IPS DF 4.7 (cell line): Measurements from ENCODE around the gene HEPHL1.

ENCODE experiments used
- DNase-seq: peaks from one replicate; pipeline ENCODE4 v3.0.0-alpha.2; 2013; ENCODE audit warnings: low spot score; ENCODE audit errors: extremely low read depth

HEPHL1 gene

GRCh38 chr11:94024547-94024946, 3.4 kb downstream of the HEPHL1 start:
- DNase-seq, result no peak

- no peak for DNase-seq
Observed at GRCh38 chr11:94025690-94026394, 4.7 kb downstream of the HEPHL1 start.

DNA sequence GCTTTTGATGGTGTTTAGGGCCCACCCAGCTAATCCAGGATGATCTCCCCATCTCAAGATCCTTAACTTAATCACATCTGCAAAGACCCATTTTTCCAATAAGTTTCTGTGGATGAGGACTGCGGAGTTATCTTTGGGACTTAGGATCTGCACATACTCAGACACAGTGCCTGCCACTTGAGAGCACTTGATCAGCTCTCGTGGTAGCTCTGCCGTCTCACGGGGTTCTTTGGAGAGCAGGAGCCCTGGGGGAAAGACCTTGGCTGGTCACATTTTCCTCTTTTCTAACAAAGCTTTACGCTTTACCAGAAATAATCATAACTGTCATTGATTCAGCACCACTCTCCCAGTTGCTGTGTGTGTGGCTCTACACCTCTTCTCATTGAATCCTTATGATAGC, 6.1 kb downstream of the HEPHL1 start:
- DNase-seq, result no peak

DNA sequence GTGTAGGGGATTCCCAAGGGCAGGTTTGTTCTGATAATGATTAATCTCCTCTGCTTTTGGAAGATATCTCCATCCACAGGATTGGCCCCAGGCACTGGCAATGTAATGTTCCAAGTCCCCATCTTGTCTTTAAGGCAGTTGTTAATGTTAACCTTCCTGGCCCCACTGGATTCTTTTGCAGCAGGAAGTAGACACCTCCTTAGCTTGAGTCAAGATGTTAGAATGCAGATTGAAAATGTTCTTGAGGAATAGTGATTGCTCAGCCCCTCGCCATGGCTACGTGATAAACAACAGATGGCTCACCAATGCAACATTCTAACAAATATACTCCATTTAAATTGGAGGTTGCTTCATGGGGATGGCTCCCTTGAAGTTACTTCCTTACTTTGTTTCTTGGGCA, 7.3 kb downstream of the HEPHL1 start:
- no peak for DNase-seq

GRCh38 chr11:94030059-94030458, 8.9 kb downstream of the HEPHL1 start:
- DNase-seq, result no peak

- DNase-seq, result no peak
Observed at GRCh38 chr11:94031625-94032024, 10.5 kb downstream of the HEPHL1 start.

DNA sequence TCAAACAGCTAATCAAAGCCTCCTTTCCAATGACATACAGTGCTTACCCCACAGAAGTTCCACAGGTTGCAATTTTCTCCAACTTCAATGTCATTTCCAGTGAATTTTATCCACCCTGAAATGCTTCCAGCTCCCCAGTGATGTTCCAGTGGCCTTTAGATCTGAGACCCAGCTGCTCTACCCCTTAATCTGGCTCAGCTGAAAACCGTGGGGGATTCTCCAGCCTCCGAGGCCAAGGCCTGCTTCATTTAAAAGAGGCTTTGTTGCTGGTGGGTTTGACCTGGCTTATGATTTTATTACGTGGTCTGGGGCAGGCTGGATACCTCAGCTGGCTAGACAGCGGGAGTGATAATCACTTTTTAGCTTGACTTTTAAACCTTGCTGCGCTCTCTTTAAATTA, 10.9 kb downstream of the HEPHL1 start:
- DNase-seq, result no peak

- DNase-seq, result no peak
Observed at GRCh38 chr11:94032725-94033124, 11.6 kb downstream of the HEPHL1 start.

- DNase-seq, result no peak
Observed at GRCh38 chr11:94034207-94034606, 13.1 kb downstream of the HEPHL1 start.

- DNase-seq, result no peak
Observed at GRCh38 chr11:94036096-94036495, 14.9 kb downstream of the HEPHL1 start.

GRCh38 chr11:94043241-94043640, 22.1 kb downstream of the HEPHL1 start:
- DNase-seq, result no peak

DNA sequence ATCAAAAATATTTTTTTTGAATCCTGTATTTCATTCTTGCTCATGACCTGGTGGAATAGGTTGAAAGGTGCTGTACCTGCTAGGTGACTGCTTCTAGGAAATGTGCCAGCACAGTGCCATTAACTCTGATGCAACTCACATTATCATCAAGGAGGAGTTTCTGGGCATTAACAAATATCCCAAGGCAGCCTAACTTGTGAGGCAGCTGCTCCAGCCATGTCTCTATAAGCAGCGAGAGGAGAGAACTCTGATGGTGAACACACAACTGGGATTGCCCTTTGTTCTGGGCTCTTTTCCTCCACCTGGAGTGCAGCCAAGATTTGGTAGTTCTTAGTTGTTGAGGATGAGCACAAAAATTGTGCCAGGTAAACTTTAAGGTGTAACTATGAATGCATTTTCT, 25.6 kb downstream of the HEPHL1 start:
- no peak for DNase-seq

- DNase-seq, result no peak
Observed at GRCh38 chr11:94048032-94048709, 27.0 kb downstream of the HEPHL1 start.

- no peak for DNase-seq
Observed at GRCh38 chr11:94049351-94049750, 28.2 kb downstream of the HEPHL1 start.

DNA sequence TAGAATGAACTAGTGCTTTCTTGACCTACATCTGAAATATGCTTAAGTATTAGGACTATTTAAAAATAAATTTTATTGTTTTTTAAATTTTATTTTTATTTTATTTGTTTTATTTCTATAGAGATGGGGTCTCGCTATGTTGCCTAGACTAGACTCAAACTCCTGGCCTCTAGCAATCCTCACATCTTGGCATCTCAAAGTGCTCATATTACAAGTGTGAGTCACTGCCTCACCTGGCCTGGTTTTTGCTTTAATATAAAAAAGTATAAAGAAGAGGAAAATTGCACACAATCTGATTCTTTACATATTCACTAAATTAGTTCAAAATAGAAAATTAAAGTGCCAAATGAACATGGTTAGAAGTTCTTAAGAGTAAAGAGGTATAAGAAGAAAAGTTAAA, 37.5 kb downstream of the HEPHL1 start:
- no peak for DNase-seq

DNA sequence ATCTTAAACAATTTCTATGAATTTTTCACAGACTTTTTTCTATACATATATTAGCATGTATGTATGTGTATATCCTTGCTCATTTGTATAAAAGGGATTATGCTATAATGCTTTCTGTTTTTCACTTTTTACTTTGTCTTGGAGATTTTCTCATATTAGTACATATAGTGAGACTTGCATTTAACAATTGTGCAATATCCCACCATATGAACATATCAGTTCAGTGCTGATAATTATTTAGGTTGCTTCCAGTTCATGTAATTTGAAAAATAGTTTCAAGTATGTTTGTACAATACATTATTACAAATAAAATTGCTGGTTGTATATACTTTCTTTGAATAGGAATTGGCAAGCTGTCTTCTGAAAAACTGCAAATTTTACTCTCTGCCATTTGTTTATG, 37.9 kb downstream of the HEPHL1 start:
- DNase-seq, result no peak

- DNase-seq, result no peak
Observed at GRCh38 chr11:94060401-94060800, 39.2 kb downstream of the HEPHL1 start.

DNA sequence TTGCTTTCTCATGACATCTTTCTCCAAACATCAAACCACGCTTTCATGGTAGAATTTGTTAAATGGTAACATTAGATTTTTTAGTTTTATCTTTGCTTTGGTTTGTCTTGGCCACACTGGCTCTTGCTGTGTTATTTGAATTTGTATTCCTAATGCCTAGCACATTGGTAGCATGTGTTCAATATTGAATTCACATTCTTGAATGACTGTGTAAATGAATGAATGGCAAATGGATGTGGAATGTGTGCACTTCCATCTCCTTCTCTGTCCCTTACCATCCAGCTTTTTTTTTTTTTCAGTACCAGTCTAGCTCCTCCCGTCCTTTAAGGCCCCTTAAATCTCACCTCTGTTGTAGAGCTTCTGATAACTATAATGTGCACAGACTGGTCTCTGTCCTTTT, 41.2 kb downstream of the HEPHL1 start:
- no peak for DNase-seq

- DNase-seq, result no peak
Observed at GRCh38 chr11:94066901-94067429, 45.8 kb downstream of the HEPHL1 start.

- no peak for DNase-seq
Observed at GRCh38 chr11:94068764-94069163, 47.6 kb downstream of the HEPHL1 start.

GRCh38 chr11:94077552-94078293, 56.6 kb downstream of the HEPHL1 start:
- DNase-seq, result no peak

DNA sequence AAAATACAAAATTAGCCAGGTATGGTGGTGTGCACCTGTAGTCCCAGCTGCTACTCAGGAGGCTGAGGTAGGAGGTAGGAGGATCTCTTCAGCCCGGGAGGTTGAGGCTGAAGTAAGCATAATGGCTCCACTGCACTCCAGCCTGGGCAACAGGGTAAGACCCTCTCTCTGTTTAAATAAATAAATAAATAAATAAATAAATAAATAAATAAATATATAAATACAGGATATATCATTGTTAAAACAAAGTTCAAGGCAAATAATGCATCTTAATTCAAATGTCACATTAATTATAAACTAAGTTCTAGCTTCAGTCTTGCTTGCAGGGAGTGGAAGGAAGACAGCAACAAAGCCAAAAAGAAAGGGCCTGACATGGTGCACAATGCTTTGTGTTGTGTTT, 63.0 kb downstream of the HEPHL1 start:
- DNase-seq, result no peak
